Fibroblast of villous mesenchyme (primary cell): ENCODE results near the gene TOP1. TPM values are rescaled to one million over a fixed set of nuclear protein-coding genes. Genes with fewer than 3 reads are reported as not detected.
A peak's percentile ranks its signal among the peaks of the same experiment; 100 is the strongest.

Source experiments
- DNase-seq: peaks from one replicate; pipeline ENCODE4 v3.0.0-alpha.2; 2010; ENCODE audit warnings: low read depth
- H3K4me3 ChIP-seq: 2 replicates; pipeline ENCODE4 v1.5.1; 2011; ENCODE audit warnings: low read depth, mild to moderate bottlenecking, low read length
- total RNA-seq: library from RNA; depleted of rRNA; stranded (reverse); fragments of >200 nt; gene quantifications from 2 replicates; pipeline ENCODE4 v1.2.3, GENCODE V29; 2012
- TF ChIP-seq, protein P1 (sequence below): IDR thresholded peaks from 2 replicates; pipeline ENCODE4 v1.5.1; 2012; ENCODE audit warnings: low read depth, mild to moderate bottlenecking, low read length; ENCODE audit not compliant: insufficient read depth

The TOP1 gene
- total RNA-seq, 1 donor = 19.9 TPM

DNA sequence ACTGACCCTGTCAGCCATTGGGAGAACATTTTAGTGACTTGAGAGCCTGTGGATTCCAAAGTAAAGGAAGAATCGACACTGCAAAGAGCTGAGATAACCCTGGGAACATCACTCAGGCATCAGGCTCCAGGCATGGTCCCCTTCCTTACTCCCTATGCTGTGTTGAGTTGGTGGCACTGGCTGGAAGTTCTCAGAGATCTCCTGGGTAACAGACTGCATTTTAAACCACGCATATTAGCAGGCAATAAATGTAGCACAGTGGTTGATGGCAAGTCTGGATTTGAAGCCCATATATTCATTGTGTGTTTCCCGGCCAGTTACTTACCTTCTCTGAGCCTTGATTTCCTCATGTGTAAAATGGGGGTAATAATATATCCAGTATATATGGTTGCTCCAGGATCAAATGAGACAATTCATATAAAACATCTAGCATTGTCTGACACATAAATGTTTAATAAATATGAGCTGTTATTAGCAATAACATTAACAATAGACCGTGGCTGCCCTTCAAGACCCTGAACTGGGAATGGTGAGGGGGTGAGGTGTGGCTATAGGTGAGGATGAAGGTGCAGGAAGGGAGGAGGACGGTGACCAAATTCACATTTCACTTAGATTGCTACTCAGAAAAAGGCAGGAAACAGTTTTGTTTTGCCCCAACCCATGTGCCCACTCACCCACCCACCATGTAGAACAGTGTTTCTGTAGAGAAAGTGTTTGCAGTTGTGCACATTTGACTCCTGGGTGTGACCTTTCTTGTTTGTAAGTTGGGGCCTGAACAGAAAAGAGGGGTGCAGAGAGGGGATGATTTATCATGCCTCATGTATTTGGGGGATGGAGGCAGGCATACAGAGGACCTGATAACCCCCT is 110.8 kb downstream of the TOP1 start:
- TF ChIP-seq, protein P1, sequence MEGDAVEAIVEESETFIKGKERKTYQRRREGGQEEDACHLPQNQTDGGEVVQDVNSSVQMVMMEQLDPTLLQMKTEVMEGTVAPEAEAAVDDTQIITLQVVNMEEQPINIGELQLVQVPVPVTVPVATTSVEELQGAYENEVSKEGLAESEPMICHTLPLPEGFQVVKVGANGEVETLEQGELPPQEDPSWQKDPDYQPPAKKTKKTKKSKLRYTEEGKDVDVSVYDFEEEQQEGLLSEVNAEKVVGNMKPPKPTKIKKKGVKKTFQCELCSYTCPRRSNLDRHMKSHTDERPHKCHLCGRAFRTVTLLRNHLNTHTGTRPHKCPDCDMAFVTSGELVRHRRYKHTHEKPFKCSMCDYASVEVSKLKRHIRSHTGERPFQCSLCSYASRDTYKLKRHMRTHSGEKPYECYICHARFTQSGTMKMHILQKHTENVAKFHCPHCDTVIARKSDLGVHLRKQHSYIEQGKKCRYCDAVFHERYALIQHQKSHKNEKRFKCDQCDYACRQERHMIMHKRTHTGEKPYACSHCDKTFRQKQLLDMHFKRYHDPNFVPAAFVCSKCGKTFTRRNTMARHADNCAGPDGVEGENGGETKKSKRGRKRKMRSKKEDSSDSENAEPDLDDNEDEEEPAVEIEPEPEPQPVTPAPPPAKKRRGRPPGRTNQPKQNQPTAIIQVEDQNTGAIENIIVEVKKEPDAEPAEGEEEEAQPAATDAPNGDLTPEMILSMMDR = no peak
- H3K4me3 ChIP-seq = peak overlapping the region; percentile 59
- DNase-seq = no peak

DNA sequence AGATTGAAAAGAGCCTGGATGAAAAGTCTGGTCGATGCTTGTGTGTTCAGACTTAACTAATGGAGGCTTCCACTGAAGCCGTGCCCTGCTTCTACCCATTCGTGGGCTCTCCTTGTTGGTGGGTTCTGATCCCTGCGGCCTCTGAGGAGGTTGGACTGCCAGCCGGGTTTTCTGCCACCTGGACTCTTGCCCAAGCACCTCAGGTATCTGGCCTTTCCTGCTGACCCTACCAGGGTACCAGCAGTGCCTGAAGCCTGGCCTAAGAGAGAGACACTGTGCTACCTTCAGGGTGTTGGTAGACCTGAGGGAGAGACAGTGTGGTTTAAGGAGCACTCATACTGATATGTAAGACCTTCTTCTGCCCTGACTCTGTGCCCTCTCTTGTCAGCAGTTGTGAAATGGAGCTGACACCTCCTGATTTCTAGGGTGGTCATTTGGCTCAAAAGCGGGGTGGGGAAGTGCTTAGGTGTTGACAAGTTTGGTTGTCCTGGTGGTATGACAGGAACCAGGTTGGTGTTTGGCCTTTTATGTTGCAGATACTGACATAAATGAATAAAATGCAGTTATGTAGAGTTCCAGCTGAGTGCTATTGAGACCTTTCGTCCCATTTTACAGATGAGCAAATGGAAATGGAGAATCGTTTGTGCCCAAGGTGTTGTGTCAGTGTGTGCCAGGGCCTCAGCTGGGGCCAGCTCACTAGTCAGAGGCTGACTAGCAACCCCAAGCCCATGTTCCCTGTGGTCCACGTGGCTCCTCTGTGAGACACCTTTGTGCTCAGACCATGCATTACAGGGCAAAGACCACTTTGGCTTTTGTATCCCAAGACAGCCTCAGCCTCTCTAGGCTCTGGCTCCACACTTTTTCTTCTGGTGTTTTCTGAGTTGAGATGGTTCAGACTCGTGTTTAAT is 111.9 kb downstream of the TOP1 start:
- TF ChIP-seq, protein P1 = no peak
- H3K4me3 ChIP-seq = no peak overlapping the region
- DNase-seq = no peak

DNA sequence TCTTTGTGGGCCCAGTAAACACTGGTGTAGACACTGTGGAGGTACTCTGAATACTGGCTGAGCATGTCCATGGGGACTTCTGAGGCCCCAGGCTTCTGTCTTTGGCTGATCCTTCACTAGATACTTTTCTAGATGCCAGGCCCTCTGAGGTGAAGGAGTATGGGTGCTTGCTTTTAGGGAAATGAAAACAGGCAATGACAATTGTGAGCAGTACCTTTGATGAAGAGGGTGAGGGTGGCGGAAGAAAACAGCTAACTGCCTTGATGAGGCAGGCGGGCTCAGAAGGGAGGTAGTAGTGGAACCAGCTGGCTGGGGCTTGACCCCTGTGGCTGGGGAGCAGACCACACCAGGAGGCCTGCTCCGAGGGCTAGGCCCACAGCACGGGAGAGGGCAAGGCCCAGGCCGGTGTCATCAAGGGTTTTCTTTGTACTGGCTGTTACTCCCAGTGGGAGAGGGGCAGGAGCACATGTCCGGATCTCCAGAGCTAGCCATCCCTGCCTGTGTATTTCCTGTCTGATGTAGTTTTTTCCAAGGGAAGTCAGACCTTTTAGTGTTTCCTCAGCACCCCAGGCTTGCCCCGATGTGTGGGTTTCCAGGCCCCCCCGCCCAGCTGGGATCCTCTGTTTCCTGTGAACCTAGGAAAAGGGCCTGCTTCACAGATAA is 112.7 kb downstream of the TOP1 start:
- no peak overlapping the region for H3K4me3 ChIP-seq
- peak; percentile 80 for DNase-seq
- TF ChIP-seq, protein P1 = no peak

DNA sequence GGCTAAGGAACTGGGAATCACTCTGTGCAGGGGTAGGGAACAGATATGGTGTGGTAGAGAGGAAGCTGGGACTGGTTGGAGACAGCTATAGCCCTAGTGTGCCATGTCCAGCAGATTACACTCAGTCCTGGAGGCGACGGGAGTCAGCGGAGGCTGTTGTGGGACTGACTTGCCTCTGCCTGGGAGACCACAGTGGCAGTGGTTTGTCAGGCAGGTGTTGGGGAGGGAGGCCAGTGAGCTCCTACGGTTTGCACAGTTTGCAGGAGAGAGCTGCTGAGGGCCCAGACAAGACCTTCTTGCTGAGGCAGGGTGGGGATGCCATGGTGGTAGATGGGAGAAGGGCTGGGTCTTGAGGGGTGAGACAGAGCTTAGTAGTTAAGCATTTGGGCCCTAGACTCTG is 113.6 kb downstream of the TOP1 start:
- no peak for DNase-seq
- TF ChIP-seq, protein P1 = no peak

DNA sequence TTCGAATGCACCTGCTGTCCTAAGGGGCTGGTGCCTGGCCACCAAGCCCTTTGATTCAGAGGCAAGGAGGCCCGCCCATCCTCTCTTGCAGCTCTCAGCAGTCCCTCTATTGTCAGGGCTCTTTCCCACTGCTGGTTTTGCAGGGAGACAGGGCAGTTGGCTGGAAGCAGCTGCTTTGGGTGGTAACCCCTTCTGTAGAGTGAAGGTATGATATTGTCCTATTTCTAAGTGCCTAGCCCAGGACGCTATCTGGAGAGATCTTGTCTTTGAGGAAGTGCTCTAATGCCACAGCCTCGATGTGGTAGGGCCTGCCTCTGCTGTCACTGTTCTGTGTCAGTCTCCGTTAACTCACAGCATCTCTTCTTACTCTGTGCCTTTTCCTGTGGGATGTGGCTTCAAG is 114.3 kb downstream of the TOP1 start:
- TF ChIP-seq, protein P1 = no peak
- no peak overlapping the region for H3K4me3 ChIP-seq
- no peak for DNase-seq

More for the DNA sequence above, 113.6 kb downstream of the TOP1 start:
- H3K4me3 ChIP-seq = no peak overlapping the region

DNA sequence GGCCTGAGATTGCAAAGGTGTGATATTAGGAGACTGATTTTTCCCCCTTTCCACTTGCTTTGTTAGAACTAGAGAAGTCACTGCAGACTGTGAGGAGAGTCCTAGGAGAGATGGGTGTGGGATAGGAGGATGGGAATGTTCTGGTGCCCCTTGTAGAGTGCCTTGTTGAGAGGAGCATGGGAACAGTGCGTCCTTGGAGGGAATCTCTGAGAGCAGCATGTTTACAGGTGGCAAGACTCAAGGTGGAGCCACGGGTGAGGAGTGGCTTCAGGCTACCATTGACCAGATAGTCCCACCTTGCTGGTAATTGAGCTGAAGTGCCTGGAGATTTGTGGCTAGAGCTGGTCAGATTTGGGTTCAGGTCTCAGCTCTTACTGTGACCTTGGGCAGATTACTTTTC is 114.7 kb downstream of the TOP1 start:
- H3K4me3 ChIP-seq = no peak overlapping the region
- DNase-seq = no peak
- TF ChIP-seq, protein P1 = no peak
